GM21447 (cell line): ENCODE measurements around the gene SRSF2.
A peak's percentile ranks its signal among the peaks of the same experiment; 100 is the strongest.
"Not testable (repeated sequence)": the region's sequence is repeated elsewhere in the genome, so short reads cannot be mapped to it uniquely, and the experiment has no call there.

ENCODE experiments used
- ATAC-seq: cut with Tn5 transposase; IDR thresholded peaks from one replicate; pipeline ENCODE4 v1.9.1; 2021; ENCODE audit not compliant: unreplicated experiment

The SRSF2 gene

GRCh38 chr17:76739568-76740115 is 2.5 kb upstream of the SRSF2 start:
- ATAC-seq = not testable (repeated sequence)

GRCh38 chr17:76738468-76738850 is 1.3 kb upstream of the SRSF2 start:
- ATAC-seq = no peak

- ATAC-seq = peak; percentile 56
These were observed 741 bp upstream of the SRSF2 start, which contains the start of gene MFSD11 for GRCh38 chr17:76737676-76738467. TSS of gene MFSD11 (plus strand) at chr17:76738119. CDS start at chr17:76738353, 234 bp downstream.

- ATAC-seq = peak; percentile 8
These were observed 616 bp downstream of the SRSF2 start for GRCh38 chr17:76736349-76737081.

- no peak for ATAC-seq
These were observed 1.4 kb downstream of the SRSF2 start for GRCh38 chr17:76735586-76736348.

- ATAC-seq = no peak
These were observed 2.1 kb downstream of the SRSF2 start for GRCh38 chr17:76735006-76735405.

GRCh38 chr17:76734080-76734840 is 2.9 kb downstream of the SRSF2 start:
- no peak for ATAC-seq

GRCh38 chr17:76733618-76733957 is 3.5 kb downstream of the SRSF2 start:
- no peak for ATAC-seq

GRCh38 chr17:76732734-76733617 is 4.2 kb downstream of the SRSF2 start:
- no peak for ATAC-seq

- ATAC-seq = not testable (repeated sequence)
These were observed 5.1 kb downstream of the SRSF2 start for GRCh38 chr17:76731800-76732733.

GRCh38 chr17:76727745-76728456 is 9.2 kb downstream of the SRSF2 start:
- no peak for ATAC-seq

GRCh38 chr17:76726776-76727718 is 10.1 kb downstream of the SRSF2 start, which contains the start of gene METTL23:
TSS of gene METTL23 (plus strand) at chr17:76726839. CDS start at chr17:76729711, 2,872 bp downstream.
- peak; percentile 53 for ATAC-seq

- peak; percentile 62 for ATAC-seq
These were observed 10.8 kb downstream of the SRSF2 start, which contains the start of gene JMJD6 for GRCh38 chr17:76726231-76726775. TSS of gene JMJD6 (minus strand) at chr17:76726606. CDS start at chr17:76726475, 131 bp downstream.

GRCh38 chr17:76725580-76726230 is 11.4 kb downstream of the SRSF2 start:
- ATAC-seq = peak; percentile 26

- no peak for ATAC-seq
These were observed 13.3 kb downstream of the SRSF2 start for GRCh38 chr17:76723812-76724211.

GRCh38 chr17:76722977-76723376 is 14.2 kb downstream of the SRSF2 start:
- ATAC-seq = not testable (repeated sequence)
